GM18867 (cell line): ENCODE data around the gene SLC22A5.
"Not testable (repeated sequence)": the region's sequence is repeated elsewhere in the genome, so short reads cannot be mapped to it uniquely, and the experiment has no call there.

Experiments used
- ATAC-seq: cut with Tn5 transposase; IDR thresholded peaks from one replicate; pipeline ENCODE4 v1.9.1; 2021; ENCODE audit warnings: mild to moderate bottlenecking, moderate library complexity; ENCODE audit not compliant: unreplicated experiment

The SLC22A5 gene

DNA sequence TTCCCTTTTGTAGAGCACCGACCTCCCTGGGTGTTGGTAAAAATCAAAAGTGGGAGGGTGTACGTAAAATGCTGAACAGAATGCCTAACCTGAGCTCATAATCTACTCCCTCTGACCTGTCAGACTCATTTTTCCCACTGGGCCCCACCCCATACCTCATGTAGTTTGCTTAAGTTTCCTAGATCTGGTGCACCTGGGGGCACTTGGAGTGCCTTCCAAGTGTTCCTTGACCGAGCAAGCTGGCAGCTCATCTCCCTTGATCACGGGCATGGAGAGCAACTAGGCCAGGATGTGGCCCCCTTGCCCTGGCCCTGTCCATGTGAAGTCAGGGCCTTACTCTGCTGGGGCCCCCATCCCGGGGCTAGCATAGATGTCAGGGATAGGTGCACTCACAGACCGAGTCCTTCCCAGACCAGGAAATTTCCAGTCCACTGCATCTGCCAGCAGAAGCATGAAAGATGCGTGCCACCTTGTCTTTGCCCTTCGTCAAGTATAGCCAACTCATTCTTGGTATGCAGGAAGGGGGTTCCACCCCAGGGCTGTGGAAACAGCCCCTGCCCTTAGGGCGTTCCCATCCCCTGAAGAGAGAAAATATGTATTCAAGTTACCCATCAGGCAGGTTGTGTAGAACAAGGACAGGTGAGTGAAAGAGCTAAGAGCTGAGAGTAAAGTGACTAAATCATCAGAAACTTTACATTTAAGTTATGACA lies 41.9 kb downstream of the SLC22A5 start:
- no peak for ATAC-seq

GRCh38 chr5:132413567-132413966 lies 44.1 kb downstream of the SLC22A5 start:
- no peak for ATAC-seq

- no peak for ATAC-seq
These were observed 45.3 kb downstream of the SLC22A5 start for GRCh38 chr5:132414634-132415378.

GRCh38 chr5:132415516-132415915 lies 46.0 kb downstream of the SLC22A5 start:
- not testable (repeated sequence) for ATAC-seq

DNA sequence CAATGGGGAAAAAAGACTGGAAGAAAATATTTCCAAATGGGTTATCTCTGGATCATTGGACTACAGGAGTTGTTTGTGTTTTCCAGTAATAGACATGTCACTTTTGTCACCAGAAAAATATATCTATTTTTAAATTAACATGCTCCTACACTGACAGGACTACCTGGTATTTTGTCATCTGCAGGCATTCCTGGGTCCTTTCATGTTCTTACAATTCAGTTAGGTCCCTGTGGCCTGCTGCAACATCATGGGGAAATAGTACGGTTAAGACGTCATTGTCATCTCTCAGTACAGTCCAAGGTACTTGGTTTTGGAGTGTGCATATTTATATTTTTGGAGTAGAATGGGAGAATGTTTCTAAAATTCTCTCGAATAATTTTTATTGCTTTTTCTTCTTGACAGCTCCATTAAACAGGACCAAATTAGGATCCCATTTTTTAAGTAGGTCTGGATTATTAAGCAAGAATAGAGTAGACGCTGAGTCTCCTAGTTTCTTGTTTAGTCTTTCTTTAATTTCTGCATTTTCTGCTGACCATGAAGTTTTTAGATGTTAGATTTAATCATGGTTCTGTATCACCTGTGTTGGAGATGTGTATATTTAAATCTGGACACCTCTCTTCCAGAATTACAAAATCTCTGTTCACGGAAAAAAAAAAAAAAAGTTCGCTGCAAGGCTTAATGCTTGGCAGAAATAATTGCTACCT lies 46.9 kb downstream of the SLC22A5 start:
- no peak for ATAC-seq

GRCh38 chr5:132417010-132417439 lies 47.5 kb downstream of the SLC22A5 start:
- ATAC-seq: no peak

DNA sequence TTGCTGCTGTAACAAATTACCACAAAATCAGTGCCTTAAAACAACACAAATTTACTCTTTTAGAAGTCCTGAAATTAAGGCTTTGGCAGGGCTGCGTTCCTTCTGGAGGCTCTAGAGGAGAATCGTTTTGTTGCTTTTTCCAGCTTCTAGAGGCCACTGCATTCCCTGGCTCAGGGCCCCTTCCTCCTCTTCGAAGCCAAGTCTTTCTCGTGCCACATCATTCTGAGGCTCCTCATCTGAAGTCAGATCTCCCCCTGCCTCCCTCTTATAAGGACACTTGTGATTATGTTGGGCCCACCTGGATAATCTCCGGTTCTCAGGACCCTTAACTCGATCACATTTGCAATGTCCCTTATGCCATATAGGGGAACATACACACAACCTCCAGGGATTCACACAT lies 48.0 kb downstream of the SLC22A5 start:
- no peak for ATAC-seq

DNA sequence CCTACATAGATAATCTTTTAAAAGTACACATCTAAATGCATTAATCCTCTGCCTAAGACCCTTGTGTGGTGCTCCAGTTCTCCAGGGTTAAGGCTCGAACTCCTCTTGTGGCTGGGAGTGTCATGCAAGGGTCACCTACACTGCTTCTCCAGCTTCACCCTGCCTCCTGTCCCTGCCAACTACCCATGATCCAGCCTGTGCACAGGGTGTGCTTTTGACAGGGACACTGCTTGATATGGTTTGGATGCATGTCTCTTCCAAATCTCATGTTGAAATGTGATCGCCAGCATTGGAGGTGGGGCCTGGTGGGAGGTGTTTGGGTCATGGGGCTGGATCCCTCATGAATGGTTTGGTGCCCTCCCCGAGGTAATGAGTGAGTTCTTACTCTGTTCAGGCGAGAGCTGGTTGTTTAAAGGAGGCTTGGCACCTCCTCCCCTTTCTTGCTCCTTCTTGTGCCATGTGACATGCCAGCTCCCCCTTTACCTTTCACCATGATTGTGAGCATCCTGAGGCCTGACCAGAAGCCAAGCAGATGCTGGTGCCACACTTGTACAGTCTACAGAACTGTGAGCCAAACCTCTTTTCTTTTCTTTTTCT lies 48.5 kb downstream of the SLC22A5 start:
- no peak for ATAC-seq

- ATAC-seq: no peak
These were observed 49.4 kb downstream of the SLC22A5 start for GRCh38 chr5:132418881-132419280.

- no peak for ATAC-seq
These were observed 50.3 kb downstream of the SLC22A5 start for GRCh38 chr5:132419502-132420468.

- peak; percentile 35 for ATAC-seq
These were observed 51.3 kb downstream of the SLC22A5 start for GRCh38 chr5:132420706-132421272.

DNA sequence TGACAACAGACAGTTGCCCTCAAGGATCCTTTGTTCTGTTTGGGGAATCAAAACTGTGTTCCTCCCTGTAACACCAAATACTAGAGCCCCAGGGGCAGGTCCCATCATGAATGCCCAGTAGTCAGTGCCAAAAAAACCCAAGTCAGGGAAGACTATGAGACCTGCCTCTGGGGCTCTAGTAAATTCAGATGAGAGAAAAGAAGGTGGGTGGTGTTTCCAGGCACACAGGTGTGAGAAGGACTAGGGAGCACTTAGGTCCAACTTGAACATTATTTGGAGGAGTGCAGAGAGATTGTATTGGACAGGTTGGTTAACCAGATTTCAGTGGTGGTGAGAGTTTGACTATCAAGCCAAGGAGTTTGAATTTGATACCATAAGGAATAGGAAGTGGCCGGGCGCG lies 52.0 kb downstream of the SLC22A5 start:
- no peak for ATAC-seq

DNA sequence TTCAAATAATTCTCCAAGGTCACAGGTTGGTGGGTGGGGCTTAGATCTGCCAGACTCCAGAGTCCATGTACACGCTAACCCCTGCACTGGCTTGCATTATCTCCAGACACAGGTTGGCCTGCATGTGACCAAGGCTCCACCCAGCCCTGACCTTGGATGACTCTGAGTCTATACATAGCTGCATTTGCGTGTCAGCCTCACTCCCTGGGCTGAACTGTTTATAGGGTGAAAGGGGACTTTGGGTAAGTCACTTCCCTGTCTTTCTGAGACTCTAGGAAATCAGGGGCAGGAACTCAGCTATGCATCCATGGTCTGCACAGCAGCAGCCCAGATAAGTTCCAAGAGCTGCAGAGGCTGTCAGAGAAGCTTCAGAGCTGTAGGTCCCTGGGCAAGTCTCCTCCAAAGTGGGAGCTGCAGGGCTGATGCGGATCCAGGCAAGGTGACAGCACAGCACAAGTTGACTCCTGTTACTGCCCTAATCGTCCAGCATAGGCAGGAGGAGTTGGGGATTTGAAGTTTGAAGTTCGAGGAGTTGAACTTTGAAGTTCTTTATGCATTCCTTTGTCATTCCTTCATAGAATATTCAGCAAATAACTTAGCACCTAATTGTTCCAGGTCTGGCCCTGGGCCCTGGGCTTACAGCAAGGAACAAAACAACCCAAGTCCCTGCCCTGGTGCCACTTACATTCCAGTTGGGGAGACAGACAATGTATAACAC lies 53.4 kb downstream of the SLC22A5 start:
- ATAC-seq: peak; percentile 46

GRCh38 chr5:132423438-132423898 lies 54.0 kb downstream of the SLC22A5 start:
- ATAC-seq: no peak

DNA sequence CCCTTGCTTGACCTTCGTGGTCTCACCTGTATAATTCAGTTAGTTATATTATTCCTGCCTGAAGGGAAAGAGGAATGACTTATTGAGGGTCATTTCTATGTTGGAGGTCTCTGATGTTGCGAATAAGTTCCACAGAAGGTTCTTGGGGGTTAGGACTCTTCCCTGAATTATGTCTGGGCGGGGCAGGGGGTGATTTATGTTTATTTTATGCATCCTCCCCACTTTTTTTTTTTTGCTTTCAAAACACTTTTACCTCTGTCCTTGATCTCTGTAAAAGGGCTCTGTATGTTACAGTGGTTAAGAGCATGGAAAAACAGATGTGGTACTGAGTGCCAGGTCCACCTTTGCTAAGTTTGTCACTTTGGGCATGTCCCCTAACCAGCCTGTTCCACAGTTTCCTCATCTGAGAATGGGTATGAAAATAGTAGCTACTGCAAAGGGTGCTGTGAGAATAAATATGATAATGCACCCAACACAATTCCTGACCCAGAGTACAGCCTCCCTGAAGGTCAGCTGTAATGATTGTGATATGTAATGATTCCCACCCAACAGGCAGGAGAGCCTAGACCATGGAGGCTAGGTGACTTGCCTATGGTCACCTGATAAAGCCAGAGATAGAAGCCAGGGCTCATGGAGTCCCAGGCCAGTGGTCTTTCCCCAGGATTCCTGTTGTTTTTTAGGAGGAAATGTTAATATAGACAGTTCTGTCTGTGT lies 54.8 kb downstream of the SLC22A5 start:
- ATAC-seq: no peak

GRCh38 chr5:132425009-132425937 lies 55.8 kb downstream of the SLC22A5 start:
- ATAC-seq: peak; percentile 54

GRCh38 chr5:132425975-132426524 lies 56.5 kb downstream of the SLC22A5 start:
- ATAC-seq: peak; percentile 1
